HG03039 (cell line): Measurements from ENCODE around the gene SINHCAF.

ENCODE experiments used
- ATAC-seq: cut with Tn5 transposase; IDR thresholded peaks from one replicate; pipeline ENCODE4 v1.9.1; 2021; ENCODE audit warnings: mild to moderate bottlenecking, moderate library complexity; ENCODE audit not compliant: unreplicated experiment

Gene SINHCAF

DNA sequence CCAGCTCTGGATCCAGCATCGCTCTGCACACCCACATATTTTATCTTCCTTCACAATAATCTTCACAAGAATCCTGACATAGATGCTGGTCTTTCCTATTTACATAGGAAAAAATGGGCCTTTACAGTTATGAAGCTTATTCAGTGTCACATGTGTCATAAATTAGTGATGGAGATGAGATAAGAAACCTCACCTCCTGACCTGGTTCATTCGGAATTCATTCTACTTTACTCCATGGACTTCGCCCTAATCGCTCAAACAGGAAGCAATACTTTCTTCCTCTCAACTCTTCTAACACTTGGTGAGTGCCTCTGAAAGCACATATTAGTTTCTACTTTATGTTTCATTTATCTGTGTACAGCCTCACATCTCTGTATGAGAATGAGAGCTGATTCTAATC lies 12.0 kb upstream of the SINHCAF start:
- no peak for ATAC-seq

DNA sequence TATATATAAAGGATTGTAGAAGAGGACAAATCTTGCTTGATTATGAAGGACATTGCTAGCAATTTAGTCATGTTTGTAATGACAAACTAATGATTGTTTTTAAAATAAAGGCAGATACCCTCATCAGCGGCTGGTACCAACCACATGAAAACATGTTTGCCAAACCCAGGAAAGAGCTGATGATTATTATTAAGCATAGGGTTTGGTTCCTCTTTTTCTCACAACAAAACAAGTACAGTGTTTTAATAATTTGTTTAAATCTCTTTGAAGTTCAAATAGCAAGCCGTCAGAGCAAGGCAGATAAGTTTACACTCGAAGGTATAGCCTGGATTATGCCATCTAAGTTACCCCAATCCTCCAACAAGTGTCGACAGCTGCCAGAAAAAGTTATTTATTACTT lies 5.3 kb upstream of the SINHCAF start:
- ATAC-seq = no peak

- no peak for ATAC-seq
These were observed 1.0 kb upstream of the SINHCAF start for GRCh38 chr12:31326736-31327659.

GRCh38 chr12:31325524-31325875 lies 450 bp downstream of the SINHCAF start:
- ATAC-seq = no peak

DNA sequence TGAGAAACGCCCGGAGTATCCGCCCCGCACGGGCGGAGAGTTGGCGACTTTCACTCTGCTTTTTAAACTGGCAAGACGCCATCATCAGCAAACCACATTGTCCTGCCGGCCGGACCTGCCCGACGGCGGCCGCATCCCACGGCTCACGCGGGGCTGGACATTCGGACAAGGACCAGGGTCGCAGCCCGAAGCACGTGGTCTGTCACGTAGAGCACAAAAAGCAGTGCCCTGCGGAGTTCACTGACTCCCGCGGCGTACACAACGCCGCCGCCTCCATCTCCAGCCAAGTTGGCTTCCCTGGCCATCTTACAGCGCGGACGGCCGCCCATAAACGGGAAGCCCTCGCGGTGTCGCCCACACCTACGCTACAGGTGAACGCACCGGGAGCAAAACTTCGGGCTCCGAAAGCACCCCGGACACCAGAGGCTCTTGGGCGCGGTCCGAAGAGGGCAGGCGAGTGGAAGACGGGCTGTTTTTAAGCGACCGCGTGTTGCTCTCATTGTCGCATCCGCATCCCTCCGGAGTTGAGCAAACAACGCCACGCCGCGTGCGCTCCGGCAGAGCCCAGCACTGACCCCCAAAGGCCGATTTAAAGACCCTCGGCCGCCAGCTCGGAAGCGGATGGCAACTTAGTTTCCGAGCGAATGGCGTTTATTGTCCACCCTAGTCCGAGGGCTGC lies 966 bp downstream of the SINHCAF start:
- no peak for ATAC-seq

DNA sequence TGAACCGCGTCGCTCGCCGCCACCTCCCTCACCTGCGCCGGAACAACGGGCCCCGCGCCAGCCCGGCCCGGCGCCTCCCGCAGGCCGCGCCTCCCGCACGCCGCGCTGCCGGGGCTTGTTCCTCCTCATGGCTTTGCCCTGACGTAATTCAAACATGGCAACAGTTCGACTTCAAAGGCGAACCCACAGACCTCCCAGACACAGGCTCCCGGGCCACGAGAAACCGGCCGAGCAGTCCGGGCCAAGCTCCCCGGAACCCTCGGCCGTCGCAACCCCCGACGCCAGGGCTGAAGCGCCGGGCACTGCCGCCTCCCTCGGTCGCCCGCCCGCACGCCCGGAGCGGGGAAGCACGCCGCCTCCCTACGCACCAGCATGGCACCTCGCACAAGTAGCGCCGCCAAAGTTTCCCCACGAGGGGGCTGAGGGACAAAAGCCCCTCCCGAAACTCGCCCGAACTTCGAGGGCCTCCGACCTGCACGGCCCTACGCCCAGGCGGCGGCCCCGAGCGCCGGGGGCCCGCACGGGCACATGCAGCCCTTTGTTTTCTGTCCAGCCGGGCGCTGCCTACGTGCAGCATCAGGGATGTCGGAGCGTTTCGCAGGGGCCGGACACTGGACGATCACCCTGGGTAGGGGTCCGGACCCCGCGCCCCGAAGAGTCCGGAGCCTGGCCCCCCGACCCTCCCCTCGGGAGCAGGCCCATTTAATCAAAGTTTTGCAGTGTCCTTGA lies 1.7 kb downstream of the SINHCAF start:
- no peak for ATAC-seq

DNA sequence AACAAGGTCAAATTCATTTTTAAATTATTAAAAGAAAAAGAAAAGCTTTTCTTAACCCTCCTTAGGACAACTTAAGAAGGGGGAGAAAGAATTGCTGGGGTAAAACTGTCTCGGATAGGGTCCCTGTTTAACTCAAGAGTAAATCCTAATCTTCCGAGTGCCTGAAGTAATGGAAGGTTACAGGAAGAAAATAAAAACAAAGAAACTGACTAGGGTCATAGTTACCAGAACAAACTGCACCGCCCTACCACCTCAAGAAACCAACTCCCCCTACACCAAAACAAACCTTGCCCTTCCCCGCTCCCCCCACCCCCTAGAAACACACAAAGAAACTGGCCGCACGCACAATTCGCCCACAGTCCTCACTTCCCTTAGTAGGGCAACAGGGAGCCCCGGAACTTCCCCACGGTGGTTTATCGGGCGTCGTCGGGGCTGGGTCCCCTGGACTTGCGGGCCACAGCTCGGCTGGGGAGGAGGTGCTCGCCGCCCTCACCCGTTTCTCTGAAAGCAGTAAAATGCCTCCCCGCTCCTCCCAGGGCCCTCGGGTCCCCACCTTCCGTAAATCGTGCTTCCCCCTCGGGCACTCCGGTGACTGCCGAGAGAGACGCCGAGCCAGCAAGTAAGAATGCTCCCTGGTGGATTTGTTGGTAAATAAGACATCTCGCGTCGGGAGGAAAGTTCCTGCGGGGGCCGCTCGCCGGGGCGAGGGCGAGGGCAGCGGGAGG lies 2.4 kb downstream of the SINHCAF start:
- ATAC-seq = no peak

DNA sequence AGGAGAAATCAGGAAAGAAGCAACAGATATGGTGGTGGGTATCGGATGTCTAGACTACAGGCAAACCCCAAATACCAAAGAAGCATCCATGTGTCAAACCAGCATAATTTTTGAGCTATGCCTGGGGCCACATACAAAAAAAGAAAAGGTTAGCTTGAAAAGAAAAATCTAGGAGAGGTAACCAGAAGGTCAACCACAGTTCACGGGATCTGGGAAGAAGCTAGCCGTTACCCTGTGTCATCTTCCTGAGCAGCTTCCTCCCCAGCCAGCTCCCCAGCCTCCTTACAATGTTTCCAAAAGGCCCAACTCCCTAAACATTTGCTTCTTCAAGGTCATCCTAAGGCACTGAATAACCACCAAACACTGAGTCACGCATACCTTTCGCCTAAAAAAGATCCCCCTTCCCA lies 3.1 kb downstream of the SINHCAF start:
- ATAC-seq = no peak

- ATAC-seq = no peak
These were observed 4.1 kb downstream of the SINHCAF start for GRCh38 chr12:31321897-31322228.

DNA sequence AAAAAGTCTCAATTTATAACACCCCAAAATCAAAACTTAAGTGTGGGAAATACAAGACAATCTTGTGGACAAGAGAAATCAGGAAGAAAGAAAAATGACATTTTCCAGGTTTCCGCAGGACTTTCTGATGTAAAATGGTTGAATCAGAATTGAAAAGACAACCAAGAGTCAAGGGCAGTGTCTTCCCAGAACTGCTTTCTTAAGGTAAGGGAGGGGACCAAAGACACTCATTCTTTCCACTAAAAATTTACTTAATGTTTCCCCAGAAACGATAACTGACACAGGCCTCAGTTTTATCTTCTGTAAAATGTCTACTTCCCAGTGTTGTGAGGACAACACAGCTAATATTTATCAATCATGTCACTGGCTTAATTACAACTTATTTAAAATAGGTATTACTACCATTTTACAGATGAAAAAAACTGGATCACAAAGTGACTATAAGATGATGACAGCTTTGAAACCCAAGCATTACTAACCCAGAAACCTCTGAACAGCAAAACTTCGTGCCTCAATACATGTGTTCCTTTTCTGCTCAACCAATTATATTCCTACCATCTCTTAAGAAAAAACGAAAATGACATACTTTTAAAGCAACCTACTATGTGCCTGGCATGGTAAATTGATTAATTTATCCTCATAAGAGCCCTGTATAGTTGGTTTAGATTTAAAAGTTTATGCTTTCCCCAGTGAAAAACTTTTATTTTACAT lies 4.6 kb downstream of the SINHCAF start:
- ATAC-seq = no peak

- ATAC-seq = no peak
These were observed 7.2 kb downstream of the SINHCAF start for GRCh38 chr12:31318657-31319269.

DNA sequence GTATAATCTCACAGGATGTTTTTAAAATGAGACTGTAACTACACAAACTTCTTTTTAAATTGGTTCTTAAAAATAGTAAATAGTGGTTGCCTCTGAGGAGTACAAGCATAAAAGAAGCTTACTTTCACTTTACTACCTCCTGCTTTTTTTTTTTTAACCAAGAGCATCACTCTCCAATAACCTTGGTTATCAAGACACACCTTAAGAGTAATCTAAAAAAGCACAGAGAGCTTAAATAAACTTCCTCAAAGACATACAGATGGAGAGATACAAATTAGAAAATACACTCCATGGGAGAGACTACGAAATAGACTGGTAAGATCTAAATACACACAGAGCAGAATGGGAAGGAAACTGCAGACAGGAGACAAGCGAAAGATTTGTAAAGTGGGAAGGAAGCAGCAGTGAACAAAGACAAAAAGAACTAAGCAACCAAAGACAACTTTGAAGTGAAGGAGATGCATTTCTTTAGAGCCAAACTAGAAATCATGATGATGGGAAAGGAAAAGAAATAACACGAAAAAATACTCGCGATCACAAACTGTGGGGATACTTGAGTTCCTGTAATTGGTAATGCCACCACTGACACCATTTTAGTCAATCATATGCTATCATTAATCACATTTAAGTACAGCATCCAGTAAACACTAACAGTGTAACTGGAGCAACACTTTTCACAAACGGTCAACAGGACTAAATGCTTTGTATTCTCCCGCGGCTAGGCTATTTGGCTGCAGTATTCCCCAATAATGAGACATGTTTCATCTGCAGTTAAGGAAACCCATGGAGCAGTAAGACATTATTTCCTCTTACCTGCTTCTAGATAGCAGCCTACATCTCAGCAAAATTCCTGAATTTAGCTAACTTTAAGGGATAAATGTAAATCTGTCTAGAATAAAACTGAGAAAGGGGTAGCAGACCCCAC lies 8.2 kb downstream of the SINHCAF start:
- no peak for ATAC-seq

DNA sequence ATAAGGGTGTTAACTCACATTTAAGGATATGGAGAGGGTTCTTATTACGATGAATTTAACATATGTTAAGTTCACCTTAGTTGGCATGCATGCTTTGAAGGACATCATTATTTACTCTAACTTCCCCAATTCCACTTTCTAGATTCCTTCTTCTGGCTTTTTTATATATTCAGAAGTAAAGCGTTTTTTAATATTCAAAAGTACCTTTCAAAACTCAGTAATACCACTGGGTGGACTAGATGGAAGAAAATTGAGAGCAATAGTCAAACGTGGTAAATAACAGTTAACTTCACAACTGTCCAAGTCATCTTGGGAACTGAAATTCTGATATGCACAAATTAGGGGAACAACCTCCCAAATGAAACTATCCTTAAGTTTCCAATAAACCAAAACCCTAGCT lies 9.1 kb downstream of the SINHCAF start:
- peak; percentile 36 for ATAC-seq

DNA sequence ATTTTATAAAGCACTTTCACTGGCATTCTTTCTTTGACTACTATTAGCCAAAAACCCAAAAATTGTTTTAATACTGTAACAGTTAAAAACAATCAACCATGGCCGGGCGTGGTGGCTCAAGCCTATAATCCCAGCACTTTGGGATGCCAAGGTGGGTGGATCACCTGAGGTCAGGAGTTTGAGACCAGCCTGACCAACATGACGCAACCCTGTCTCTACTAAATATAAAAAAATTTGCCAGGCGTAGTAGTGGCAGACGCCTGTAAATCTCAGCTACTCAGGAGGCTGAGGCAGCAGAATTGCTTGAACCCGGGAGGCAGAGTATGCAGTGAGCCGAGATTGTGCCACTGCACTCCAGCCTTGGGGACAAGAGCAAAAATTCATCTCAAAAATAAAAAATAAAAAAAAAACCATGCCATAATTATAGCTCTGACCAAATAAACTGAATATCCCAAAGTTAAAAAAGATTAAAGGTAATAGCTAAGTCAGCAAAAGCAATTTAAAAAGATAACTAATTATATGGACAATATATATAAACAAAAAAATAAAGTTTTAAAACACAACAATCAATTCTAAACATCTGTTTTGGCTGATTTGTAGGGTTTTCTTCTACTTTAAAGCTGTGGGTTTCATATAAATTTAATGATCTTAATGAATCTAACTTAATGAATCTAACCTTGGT lies 10.0 kb downstream of the SINHCAF start:
- no peak for ATAC-seq

GRCh38 chr12:31315044-31315715 lies 10.8 kb downstream of the SINHCAF start:
- no peak for ATAC-seq

DNA sequence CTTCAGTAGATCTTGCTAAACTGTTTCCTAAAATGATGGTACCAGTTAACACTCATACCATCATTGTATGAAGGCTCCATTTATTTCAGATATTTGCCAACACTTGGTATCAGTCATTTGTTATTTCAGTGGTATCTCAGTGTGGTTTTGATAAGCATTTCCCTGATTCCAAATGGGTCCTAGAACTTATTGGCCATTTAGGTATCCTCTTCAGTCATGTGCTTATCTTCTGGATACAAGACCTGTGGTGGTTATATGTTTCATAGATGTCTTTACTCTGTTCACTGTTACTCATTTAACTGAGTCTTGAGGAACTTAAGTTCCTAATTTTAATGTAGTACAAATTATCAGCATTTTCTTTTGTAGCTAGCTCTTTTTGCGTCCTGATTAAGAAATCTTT lies 13.5 kb downstream of the SINHCAF start:
- no peak for ATAC-seq

GRCh38 chr12:31311634-31312258 lies 14.2 kb downstream of the SINHCAF start:
- ATAC-seq = no peak
